Measurements from ENCODE around the gene DUSP23. TPM values are rescaled to one million over a fixed set of nuclear protein-coding genes. Genes with fewer than 3 reads are reported as not detected.

DUSP23 gene
- total RNA-seq, 2 experiments from 2014 or later = 1.2 to 2.0 TPM

- H3K4me3 ChIP-seq (ENCODE audit: low read depth, low read length, poor library complexity, severe bottlenecking) = no peak overlapping the region
- no TSS peak for BruUV-seq (replicated peaks)
- ChIA-PET POLR2A (no interaction called here), CTCF (ENCODE audit: unreplicated experiment) (no interaction called here)
- H3K27ac ChIP-seq (ENCODE audit: low read depth, low read length, poor library complexity, severe bottlenecking) = no peak overlapping the region
- H3K36me3 ChIP-seq (ENCODE audit: insufficient read depth, low read length) = no peaks in the 10 kb centered on the region
- no peaks in the 10 kb centered on the region for H3K4me1 ChIP-seq (ENCODE audit: insufficient read depth, low read length, poor library complexity, severe bottlenecking)
- no peaks in the 10 kb centered on the region for H3K9me3 ChIP-seq (ENCODE audit: low read length)
- intact Hi-C loops (cut with micrococcal nuclease; ENCODE audit: unreplicated experiment) = no loop called here
- H3K79me2 ChIP-seq (ENCODE audit: insufficient read depth, low read depth, low read length) = no peaks in the 10 kb centered on the region
- H3K4me2 ChIP-seq (ENCODE audit: low read length) = no peak overlapping the region
- no peak overlapping the region for H2AFZ ChIP-seq (ENCODE audit: low read length)
- H3K9me2 ChIP-seq (ENCODE audit: insufficient read depth, low read length) = no peaks in the 10 kb centered on the region
- no peaks in the 10 kb centered on the region for H4K20me1 ChIP-seq (ENCODE audit: insufficient read depth, low read length)
- TF ChIP-seq CTCF (conservative IDR thresholded peaks at IDR 0.05; ENCODE audit: low read length) (peak; percentile 55; the same call in 1 of the 2 replicates), EZH2phosphoT487 (IDR thresholded peaks at IDR 0.05; ENCODE audit: borderline replicate concordance, low read depth, low read length) (no peak)
- peak; percentile 29 for DNase-seq (ENCODE audit: low spot score)
Measured at GRCh38 chr1:159829273-159829634, 48.5 kb downstream of the DUSP23 start.

GRCh38 chr1:159829822-159830465 is 49.2 kb downstream of the DUSP23 start:
- H3K9me3 ChIP-seq (ENCODE audit: low read length) = no peaks in the 10 kb centered on the region
- DNase-seq (ENCODE audit: low spot score) = no peak
- H3K4me3 ChIP-seq (ENCODE audit: low read depth, low read length, poor library complexity, severe bottlenecking) = no peak overlapping the region
- H3K4me2 ChIP-seq (ENCODE audit: low read length) = no peak overlapping the region
- POLR2A ChIA-PET = no interaction called here
- H3K27ac ChIP-seq (ENCODE audit: low read depth, low read length, poor library complexity, severe bottlenecking) = no peak overlapping the region
- CTCF ChIA-PET (ENCODE audit: unreplicated experiment) = no interaction called here
- no peak overlapping the region for H2AFZ ChIP-seq (ENCODE audit: low read length)
- BruUV-seq (replicated peaks) = no TSS peak
- no peaks in the 10 kb centered on the region for H4K20me1 ChIP-seq (ENCODE audit: insufficient read depth, low read length)
- no peaks in the 10 kb centered on the region for H3K36me3 ChIP-seq (ENCODE audit: insufficient read depth, low read length)
- TF ChIP-seq CTCF (conservative IDR thresholded peaks at IDR 0.05; ENCODE audit: low read length) (no peak), EZH2phosphoT487 (IDR thresholded peaks at IDR 0.05; ENCODE audit: borderline replicate concordance, low read depth, low read length) (no peak)
- H3K79me2 ChIP-seq (ENCODE audit: insufficient read depth, low read depth, low read length) = no peaks in the 10 kb centered on the region
- no peaks in the 10 kb centered on the region for H3K4me1 ChIP-seq (ENCODE audit: insufficient read depth, low read length, poor library complexity, severe bottlenecking)
- H3K9me2 ChIP-seq (ENCODE audit: insufficient read depth, low read length) = no peaks in the 10 kb centered on the region
- intact Hi-C loops (cut with micrococcal nuclease; ENCODE audit: unreplicated experiment) = no loop called here

GRCh38 chr1:159830722-159831121 is 50.0 kb downstream of the DUSP23 start:
- DNase-seq (ENCODE audit: low spot score) = no peak
- CTCF ChIA-PET (ENCODE audit: unreplicated experiment) = no interaction called here
- Histone ChIP-seq H3K4me1 (ENCODE audit: insufficient read depth, low read length, poor library complexity, severe bottlenecking) (no peaks in the 10 kb centered on the region), H4K20me1 (ENCODE audit: insufficient read depth, low read length) (no peaks in the 10 kb centered on the region), H3K9me2 (ENCODE audit: insufficient read depth, low read length) (no peaks in the 10 kb centered on the region), H3K27ac (ENCODE audit: low read depth, low read length, poor library complexity, severe bottlenecking) (no peak overlapping the region), H3K9me3 (ENCODE audit: low read length) (no peaks in the 10 kb centered on the region), H3K79me2 (ENCODE audit: insufficient read depth, low read depth, low read length) (no peaks in the 10 kb centered on the region), H3K4me3 (ENCODE audit: low read depth, low read length, poor library complexity, severe bottlenecking) (no peak overlapping the region), H3K4me2 (ENCODE audit: low read length) (no peak overlapping the region), H3K36me3 (ENCODE audit: insufficient read depth, low read length) (no peaks in the 10 kb centered on the region), H2AFZ (ENCODE audit: low read length) (no peak overlapping the region)
- no TSS peak for BruUV-seq (replicated peaks)
- TF ChIP-seq CTCF (conservative IDR thresholded peaks at IDR 0.05; ENCODE audit: low read length) (no peak), EZH2phosphoT487 (IDR thresholded peaks at IDR 0.05; ENCODE audit: borderline replicate concordance, low read depth, low read length) (no peak)
- POLR2A ChIA-PET = no interaction called here
- intact Hi-C loops (cut with micrococcal nuclease; ENCODE audit: unreplicated experiment) = no loop called here
